HG03342 (cell line): Measurements from ENCODE around the gene NR4A3.
A peak's percentile ranks its signal among the peaks of the same experiment; 100 is the strongest.
"Not testable (repeated sequence)": the region's sequence is repeated elsewhere in the genome, so short reads cannot be mapped to it uniquely, and the experiment has no call there.

Experiments used
- ATAC-seq: cut with Tn5 transposase; IDR thresholded peaks from one replicate; pipeline ENCODE4 v1.9.1; 2021; ENCODE audit warnings: mild to moderate bottlenecking, moderate library complexity; ENCODE audit not compliant: unreplicated experiment

The NR4A3 gene

GRCh38 chr9:99832558-99832864 lies 10.8 kb downstream of the NR4A3 start:
- no peak for ATAC-seq

GRCh38 chr9:99833735-99834134 lies 12.1 kb downstream of the NR4A3 start:
- peak; percentile 65 for ATAC-seq

- no peak for ATAC-seq
These were observed 12.8 kb downstream of the NR4A3 start for GRCh38 chr9:99834474-99834873.

GRCh38 chr9:99835142-99835541 lies 13.5 kb downstream of the NR4A3 start:
- no peak for ATAC-seq

GRCh38 chr9:99835581-99835980 lies 13.9 kb downstream of the NR4A3 start:
- no peak for ATAC-seq

- no peak for ATAC-seq
These were observed 18.4 kb downstream of the NR4A3 start for GRCh38 chr9:99840072-99840471.

- no peak for ATAC-seq
These were observed 23.4 kb downstream of the NR4A3 start for GRCh38 chr9:99845063-99845462.

- no peak for ATAC-seq
These were observed 26.8 kb downstream of the NR4A3 start for GRCh38 chr9:99848447-99848846.

- peak; percentile 11 for ATAC-seq
These were observed 29.2 kb downstream of the NR4A3 start for GRCh38 chr9:99850736-99851499.

- peak; percentile 83 for ATAC-seq
These were observed 29.8 kb downstream of the NR4A3 start for GRCh38 chr9:99851500-99851822.

GRCh38 chr9:99852617-99853016 lies 30.9 kb downstream of the NR4A3 start:
- ATAC-seq: peak; percentile 64

- no peak for ATAC-seq
These were observed 33.9 kb downstream of the NR4A3 start for GRCh38 chr9:99855467-99856176.

- ATAC-seq: not testable (repeated sequence)
These were observed 35.9 kb downstream of the NR4A3 start for GRCh38 chr9:99857576-99857975.

GRCh38 chr9:99858087-99858486 lies 36.4 kb downstream of the NR4A3 start:
- ATAC-seq: no peak

- no peak for ATAC-seq
These were observed 37.7 kb downstream of the NR4A3 start for GRCh38 chr9:99859243-99859980.

GRCh38 chr9:99860266-99860665 lies 38.6 kb downstream of the NR4A3 start:
- ATAC-seq: no peak

- ATAC-seq: no peak
These were observed 42.3 kb downstream of the NR4A3 start for GRCh38 chr9:99863955-99864354.

- ATAC-seq: no peak
These were observed 44.7 kb downstream of the NR4A3 start for GRCh38 chr9:99866398-99866797.

GRCh38 chr9:99867536-99867935 lies 45.9 kb downstream of the NR4A3 start:
- ATAC-seq: no peak

- no peak for ATAC-seq
These were observed 46.3 kb downstream of the NR4A3 start for GRCh38 chr9:99867968-99868367.

- ATAC-seq: peak; percentile 80
These were observed 47.2 kb downstream of the NR4A3 start for GRCh38 chr9:99868845-99869244.

- no peak for ATAC-seq
These were observed 48.4 kb downstream of the NR4A3 start for GRCh38 chr9:99870126-99870525.
